Sigmoid colon (tissue), 4 donors: Measurements from ENCODE around the gene NAA80.

Experiments used
- CTCF ChIP-seq, 4 experiments: fragments of 450-650 bp in 3 of 4; fragments of 200-600 bp in 1 of 4; IDR thresholded peaks; one replicate each; pipeline ENCODE4 v1.5.1; 2016 to 2019; ENCODE audit warnings: antibody characterized with exemption in 4 of 4, mild to moderate bottlenecking in 3 of 4, moderate library complexity in 2 of 4
- EP300 ChIP-seq, 4 donors: sonication (generic); formaldehyde crosslinking; IDR thresholded peaks; one replicate each; pipeline ENCODE4 v1.6.1; 2017; ENCODE audit warnings: antibody characterized with exemption in 4 of 4
- POLR2A ChIP-seq, 2 donors: fragments of 450-650 bp; IDR thresholded peaks; one replicate each; pipeline ENCODE4 v1.6.1; 2016; ENCODE audit warnings: antibody characterized with exemption in 2 of 2, mild to moderate bottlenecking in 2 of 2, moderate library complexity in 2 of 2
- POLR2AphosphoS5 ChIP-seq, 4 donors: sonication (generic); formaldehyde crosslinking; IDR thresholded peaks; one replicate each; pipeline ENCODE4 v1.6.1; 2017; ENCODE audit warnings: antibody characterized with exemption in 4 of 4

GRCh38 chr3:50255251-50255615 lies 44.0 kb downstream of the NAA80 start:
- no peak for TF ChIP-seq CTCF (IDR thresholded peaks at IDR 0.05)
- TF ChIP-seq POLR2A (IDR thresholded peaks at IDR 0.05) = no peak
- TF ChIP-seq POLR2AphosphoS5 (IDR thresholded peaks at IDR 0.05) = no peak
- no peak for TF ChIP-seq EP300 (IDR thresholded peaks at IDR 0.05)
